Mesenchymal stem cell (in vitro differentiated cells and primary cell): ENCODE measurements around the gene NTF4.
"Not testable (repeated sequence)": the region's sequence is repeated elsewhere in the genome, so short reads cannot be mapped to it uniquely, and the experiment has no call there.

Experiments
- DNase-seq: peaks from one replicate; pipeline ENCODE4 v3.0.0-alpha.2; 2013
- H2AFZ ChIP-seq: one replicate; pipeline ENCODE4 v1.6.1; 2013; ENCODE audit warnings: low read depth, mild to moderate bottlenecking, control low read depth, inconsistent platforms, low read length, moderate library complexity
- H2AK5ac ChIP-seq: 2 replicates; pipeline ENCODE4 v1.6.1; 2013; ENCODE audit warnings: low read length, moderate library complexity, mild to moderate bottlenecking, inconsistent platforms; ENCODE audit not compliant: severe bottlenecking
- H2BK120ac ChIP-seq: one replicate; pipeline ENCODE4 v1.6.1; 2013; ENCODE audit warnings: low read depth, mild to moderate bottlenecking, inconsistent platforms, low read length, moderate library complexity
- H2BK12ac ChIP-seq, 2 experiments: one replicate each; pipeline ENCODE4 v1.6.1; 2013; ENCODE audit warnings: inconsistent platforms in 2 of 2, low read length in 2 of 2, mild to moderate bottlenecking in 2 of 2, moderate library complexity in 2 of 2, control low read depth in 1 of 2
- H2BK15ac ChIP-seq: one replicate; pipeline ENCODE4 v1.6.1; 2013; ENCODE audit warnings: mild to moderate bottlenecking, low read depth, inconsistent platforms; ENCODE audit not compliant: poor library complexity, severe bottlenecking
- H2BK5ac ChIP-seq: 2 replicates; pipeline ENCODE4 v1.6.1; 2013; ENCODE audit warnings: low read depth, mild to moderate bottlenecking, low read length, control low read depth, inconsistent platforms; ENCODE audit not compliant: poor library complexity, severe bottlenecking
- H3K14ac ChIP-seq, 2 experiments: one replicate each; pipeline ENCODE4 v1.6.1; 2013; ENCODE audit warnings: inconsistent platforms in 2 of 2, low read length in 2 of 2, control low read depth in 1 of 2, mild to moderate bottlenecking in 1 of 2, moderate library complexity in 1 of 2
- H3K18ac ChIP-seq, 2 experiments: one replicate each; pipeline ENCODE4 v1.6.1; 2013; ENCODE audit warnings: inconsistent platforms in 2 of 2, low read length in 2 of 2, control low read depth in 1 of 2, low read depth in 1 of 2, mild to moderate bottlenecking in 1 of 2
- H3K23ac ChIP-seq, 2 experiments: one replicate each; pipeline ENCODE4 v1.6.1; 2013; ENCODE audit warnings: inconsistent platforms in 2 of 2, low read length in 2 of 2, mild to moderate bottlenecking in 2 of 2, moderate library complexity in 2 of 2, control low read depth in 1 of 2
- H3K27ac ChIP-seq: 2 replicates; pipeline ENCODE4 v1.5.1; 2013; ENCODE audit warnings: mild to moderate bottlenecking, moderate library complexity, low read length, control low read depth, inconsistent platforms; ENCODE audit not compliant: poor library complexity, severe bottlenecking
- H3K27me3 ChIP-seq, 2 experiments: 2 replicates each; pipeline versions ENCODE4 v1.6.1 to v1.7.0; 2013; ENCODE audit warnings: low read length in 2 of 2, mild to moderate bottlenecking in 2 of 2, moderate library complexity in 2 of 2, control low read depth in 1 of 2, inconsistent platforms in 1 of 2; ENCODE audit not compliant: control insufficient read depth in 1 of 2, insufficient read depth in 1 of 2
- H3K36me3 ChIP-seq, 2 experiments: 2 replicates each; pipeline versions ENCODE4 v1.6.1 to v1.7.0; 2013; ENCODE audit warnings: low read length in 2 of 2, control low read depth in 1 of 2, inconsistent platforms in 1 of 2, low read depth in 1 of 2, mild to moderate bottlenecking in 1 of 2; ENCODE audit not compliant: insufficient read depth in 2 of 2, control insufficient read depth in 1 of 2
- H3K4ac ChIP-seq, 2 experiments: one replicate each; pipeline ENCODE4 v1.6.1; 2013; ENCODE audit warnings: inconsistent platforms in 2 of 2, low read length in 2 of 2, mild to moderate bottlenecking in 2 of 2, moderate library complexity in 2 of 2, control low read depth in 1 of 2, low read depth in 1 of 2
- H3K4me1 ChIP-seq: 2 replicates; pipeline ENCODE4 v1.6.1; 2013; ENCODE audit warnings: low read depth, low read length, control low read depth; ENCODE audit not compliant: control insufficient read depth, insufficient read depth
- H3K4me2 ChIP-seq: 2 replicates; pipeline ENCODE4 v1.6.1; 2013; ENCODE audit warnings: low read length, mild to moderate bottlenecking, inconsistent platforms; ENCODE audit not compliant: poor library complexity, severe bottlenecking
- H3K4me3 ChIP-seq, 2 experiments: 2 replicates each; pipeline versions ENCODE4 v1.5.1 to v1.7.0; 2013; ENCODE audit warnings: low read length in 2 of 2, mild to moderate bottlenecking in 2 of 2, control low read depth in 1 of 2, low read depth in 1 of 2; ENCODE audit not compliant: insufficient read depth in 1 of 2
- H3K79me1 ChIP-seq: replicated peaks from 2 replicates; pipeline ENCODE4 v1.6.1; 2013; ENCODE audit warnings: mild to moderate bottlenecking, control low read depth, low read length, inconsistent platforms; ENCODE audit not compliant: poor library complexity, severe bottlenecking
- H3K9ac ChIP-seq: 2 replicates; pipeline ENCODE4 v1.7.0; 2013; ENCODE audit warnings: mild to moderate bottlenecking, low read length, moderate library complexity
- H3K9me3 ChIP-seq: 2 replicates; pipeline ENCODE4 v1.7.0; 2013; ENCODE audit warnings: mild to moderate bottlenecking, low read length; ENCODE audit not compliant: control insufficient read depth
- H4K8ac ChIP-seq: one replicate; pipeline ENCODE4 v1.6.1; 2013; ENCODE audit warnings: inconsistent platforms, mild to moderate bottlenecking, low read length, moderate library complexity
- H4K91ac ChIP-seq: one replicate; pipeline ENCODE4 v1.6.1; 2013; ENCODE audit warnings: mild to moderate bottlenecking, low read length, inconsistent platforms
- WGBS: methylation state at CpG from one replicate; pipeline ENCODE4 v1.1.7; 2013; ENCODE audit warnings: mixed read lengths; 5-methylcytosine and 5-hydroxymethylcytosine counted together

Gene NTF4

GRCh38 chr19:49042666-49043065, 22.0 kb downstream of the NTF4 start:
- DNase-seq, H3K4ac ChIP-seq, H2AK5ac ChIP-seq, H3K4me3 ChIP-seq, H2AFZ ChIP-seq, H3K9me3 ChIP-seq, H4K8ac ChIP-seq, H3K18ac ChIP-seq, H2BK15ac ChIP-seq, H3K4me2 ChIP-seq, H3K36me3 ChIP-seq, H3K9ac ChIP-seq, H2BK12ac ChIP-seq, H3K23ac ChIP-seq, H3K27me3 ChIP-seq, H3K27ac ChIP-seq, H4K91ac ChIP-seq, H3K79me1 ChIP-seq, H3K14ac ChIP-seq, H2BK5ac ChIP-seq, H2BK120ac ChIP-seq: not testable (repeated sequence)
- peaks cover 11% of the 10 kb centered on the region for H3K4me1 ChIP-seq
- WGBS, result 88% methylated on average over 1 of the region's 4 CpGs

GRCh38 chr19:49042177-49042576, 22.4 kb downstream of the NTF4 start:
- H3K27ac ChIP-seq, result no peak overlapping the region
- H3K4me3 ChIP-seq, result no peak overlapping the region
- H3K4me2 ChIP-seq, result no peak overlapping the region
- no peak for DNase-seq
- no peak overlapping the region for H3K9ac ChIP-seq
- no peak overlapping the region for H2BK120ac ChIP-seq
- no peaks in the 10 kb centered on the region for H3K79me1 ChIP-seq
- H3K23ac ChIP-seq, result peak overlapping the region in 1 of 2 experiments; percentile 24
- no peak overlapping the region for H2BK5ac ChIP-seq
- H3K36me3 ChIP-seq, result no peaks in the 10 kb centered on the region
- WGBS, result 58% methylated on average over 15 of the region's 17 CpGs
- H2BK15ac ChIP-seq, result no peak overlapping the region
- no peak overlapping the region for H3K18ac ChIP-seq
- no peaks in the 10 kb centered on the region for H3K9me3 ChIP-seq
- H4K8ac ChIP-seq, result no peak overlapping the region
- H3K14ac ChIP-seq, result peak overlapping the region in 1 of 2 experiments; percentile 15
- H4K91ac ChIP-seq, result no peak overlapping the region
- H3K27me3 ChIP-seq, result no peaks in the 10 kb centered on the region
- no peak overlapping the region for H2BK12ac ChIP-seq
- H3K4me1 ChIP-seq, result peaks cover 11% of the 10 kb centered on the region
- no peak overlapping the region for H3K4ac ChIP-seq
- no peak overlapping the region for H2AK5ac ChIP-seq
- peak overlapping the region; percentile 53 for H2AFZ ChIP-seq

- not testable (repeated sequence) for DNase-seq, H3K36me3 ChIP-seq, H4K8ac ChIP-seq, H2AK5ac ChIP-seq, H2BK120ac ChIP-seq, H3K27me3 ChIP-seq, H3K4me3 ChIP-seq, H3K14ac ChIP-seq, H3K79me1 ChIP-seq, H3K27ac ChIP-seq, H3K9me3 ChIP-seq, H2BK5ac ChIP-seq, H4K91ac ChIP-seq, H3K4me2 ChIP-seq, H2BK15ac ChIP-seq, H3K18ac ChIP-seq, H3K4ac ChIP-seq, H3K23ac ChIP-seq, H2BK12ac ChIP-seq, H3K9ac ChIP-seq
- H3K4me1 ChIP-seq, result peaks cover 11% of the 10 kb centered on the region
- WGBS, result 89% methylated on average over 1 of the region's 9 CpGs
- peak overlapping the region; percentile 27 for H2AFZ ChIP-seq
Observed at GRCh38 chr19:49039736-49040135, 24.9 kb downstream of the NTF4 start.

GRCh38 chr19:49038557-49039276, 25.9 kb downstream of the NTF4 start:
- H3K18ac ChIP-seq, result peak overlapping the region in 1 of 2 experiments; percentile 34
- H3K4me3 ChIP-seq, H3K4ac ChIP-seq, H2AFZ ChIP-seq, H3K27me3 ChIP-seq, H4K8ac ChIP-seq, H3K36me3 ChIP-seq, H3K27ac ChIP-seq, H2BK12ac ChIP-seq, H2BK120ac ChIP-seq, H2BK15ac ChIP-seq, H3K79me1 ChIP-seq, H2AK5ac ChIP-seq, H3K9ac ChIP-seq, H4K91ac ChIP-seq, H3K4me2 ChIP-seq, H2BK5ac ChIP-seq, H3K23ac ChIP-seq, H3K9me3 ChIP-seq: not testable (repeated sequence)
- WGBS, result 55% methylated on average over 26 of the region's 26 CpGs
- DNase-seq, result peak; percentile 71
- peaks cover 11% of the 10 kb centered on the region for H3K4me1 ChIP-seq
- peak overlapping the region in 1 of 2 experiments; percentile 20 for H3K14ac ChIP-seq
